HG02623 (cell line): ENCODE measurements around the gene SLC17A9.
"Not testable (repeated sequence)": the region's sequence is repeated elsewhere in the genome, so short reads cannot be mapped to it uniquely, and the experiment has no call there.

Experiments used
- ATAC-seq: cut with Tn5 transposase; IDR thresholded peaks from one replicate; pipeline ENCODE4 v1.9.1; 2021; ENCODE audit warnings: moderate library complexity; ENCODE audit not compliant: unreplicated experiment

SLC17A9 gene

DNA sequence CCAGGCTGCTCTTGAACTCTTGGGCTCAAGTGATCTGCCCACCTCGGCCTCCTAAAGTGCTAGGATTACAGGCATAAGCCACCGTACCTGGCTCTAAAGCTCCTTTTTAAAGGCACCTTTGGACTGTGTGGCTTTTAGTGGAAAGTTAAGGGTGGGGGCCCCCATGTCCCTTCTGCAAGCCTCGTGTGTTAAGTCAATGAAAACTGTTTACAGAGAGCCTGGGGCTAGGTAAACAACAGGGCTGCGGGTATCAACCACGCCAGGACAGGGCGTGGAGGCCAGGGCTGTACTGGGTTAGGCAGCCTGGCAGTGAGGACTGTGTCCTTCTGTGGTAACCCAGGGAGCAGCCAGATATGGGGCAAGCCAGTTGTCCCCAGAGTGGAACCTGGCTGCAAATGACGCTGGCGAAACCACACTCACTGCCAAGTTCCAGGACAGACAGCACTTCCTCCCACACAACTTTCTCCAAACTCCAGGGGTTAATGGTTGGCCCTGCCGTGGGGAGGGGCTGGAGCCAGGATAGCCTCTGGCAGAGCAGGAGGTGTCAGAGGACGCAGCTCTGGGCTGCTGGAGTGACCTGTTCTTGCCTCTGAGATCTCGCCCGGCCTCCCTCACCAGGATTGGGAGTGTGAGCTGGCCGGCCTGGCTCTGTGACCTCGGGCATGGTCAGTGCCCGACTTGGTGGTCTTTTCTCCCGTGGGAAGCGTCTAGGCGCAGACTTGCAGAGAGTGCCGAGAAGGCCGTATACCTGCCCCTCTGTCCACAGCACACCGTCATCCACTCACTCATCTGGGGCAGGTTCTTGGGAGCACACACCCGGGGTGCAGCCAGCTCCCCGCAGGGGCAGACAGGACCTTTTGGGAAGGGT is 3.2 kb downstream of the SLC17A9 start:
- no peak for ATAC-seq

DNA sequence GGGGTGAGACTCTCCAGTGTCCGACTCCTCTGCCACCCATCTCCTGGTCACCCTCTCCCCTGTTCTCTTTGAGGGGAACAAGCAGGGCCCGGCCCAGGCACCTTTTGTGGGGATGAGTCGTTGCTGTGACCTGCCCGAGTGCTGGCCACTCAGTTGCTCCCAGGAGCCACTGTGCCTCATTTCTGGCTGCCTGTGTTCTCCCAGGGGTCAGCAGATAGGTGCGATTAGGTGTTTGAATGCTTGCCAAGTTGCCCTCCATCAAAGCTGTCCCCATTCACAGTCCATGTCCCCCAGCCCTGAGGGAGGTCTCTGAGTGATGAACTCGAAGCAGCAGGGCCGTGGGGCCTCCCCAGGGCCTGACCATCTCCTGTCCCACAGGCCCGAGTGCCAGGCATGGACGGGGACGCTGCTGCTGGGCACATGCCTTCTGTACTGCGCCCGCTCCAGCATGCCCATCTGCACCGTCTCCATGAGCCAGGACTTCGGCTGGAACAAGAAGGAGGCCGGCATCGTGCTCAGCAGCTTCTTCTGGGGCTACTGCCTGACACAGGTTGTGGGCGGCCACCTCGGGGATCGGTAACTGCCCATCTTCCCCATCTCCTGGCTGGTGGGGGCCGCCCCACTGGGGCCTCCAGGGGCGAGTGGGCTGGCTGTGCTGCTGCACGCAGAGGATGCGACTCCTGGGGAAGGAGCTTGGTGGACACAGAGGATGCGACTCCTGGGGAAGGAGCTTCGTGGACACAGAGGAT is 4.1 kb downstream of the SLC17A9 start:
- no peak for ATAC-seq

DNA sequence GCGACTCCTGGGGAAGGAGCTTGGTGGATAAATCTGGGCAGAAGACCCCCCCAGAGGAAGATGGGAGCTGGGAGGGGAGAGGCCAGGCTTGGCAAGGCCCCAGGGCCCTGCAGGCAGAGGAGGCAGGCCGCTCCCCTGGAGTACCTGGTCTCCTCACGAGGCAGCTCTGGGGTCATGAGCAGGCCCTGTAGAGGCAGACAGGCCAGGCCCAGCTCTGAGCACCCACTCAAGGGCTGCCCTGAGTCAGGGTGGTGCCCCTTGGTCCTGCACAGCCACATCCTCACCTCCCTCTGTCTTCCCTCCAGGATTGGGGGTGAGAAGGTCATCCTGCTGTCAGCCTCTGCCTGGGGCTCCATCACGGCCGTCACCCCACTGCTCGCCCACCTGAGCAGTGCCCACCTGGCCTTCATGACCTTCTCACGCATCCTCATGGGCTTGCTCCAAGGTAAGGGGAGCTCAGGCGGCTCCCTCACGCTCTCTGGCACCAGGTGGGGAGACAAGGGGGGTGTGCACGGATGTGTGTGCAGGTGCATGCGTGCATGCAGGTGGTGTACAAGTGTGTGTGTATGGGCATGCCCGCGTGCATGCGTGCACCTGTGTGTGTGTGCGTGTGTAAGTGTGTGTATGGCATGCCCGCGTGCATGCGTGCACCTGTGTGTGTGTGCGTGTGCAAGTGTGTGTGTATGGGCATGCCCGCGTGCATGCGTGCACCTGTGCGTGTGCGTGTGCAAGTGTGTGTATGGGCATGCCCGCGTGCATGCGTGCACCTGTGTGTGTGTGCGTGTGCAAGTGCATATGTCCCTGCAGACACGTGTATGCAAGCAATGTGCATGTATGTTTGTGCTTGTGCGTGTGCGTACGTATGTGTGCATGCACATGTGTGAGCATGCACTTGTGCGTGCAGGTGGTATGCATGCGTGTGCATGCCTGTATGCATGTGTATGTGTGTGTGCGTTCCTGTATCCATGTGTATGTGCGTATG is 4.9 kb downstream of the SLC17A9 start:
- no peak for ATAC-seq

DNA sequence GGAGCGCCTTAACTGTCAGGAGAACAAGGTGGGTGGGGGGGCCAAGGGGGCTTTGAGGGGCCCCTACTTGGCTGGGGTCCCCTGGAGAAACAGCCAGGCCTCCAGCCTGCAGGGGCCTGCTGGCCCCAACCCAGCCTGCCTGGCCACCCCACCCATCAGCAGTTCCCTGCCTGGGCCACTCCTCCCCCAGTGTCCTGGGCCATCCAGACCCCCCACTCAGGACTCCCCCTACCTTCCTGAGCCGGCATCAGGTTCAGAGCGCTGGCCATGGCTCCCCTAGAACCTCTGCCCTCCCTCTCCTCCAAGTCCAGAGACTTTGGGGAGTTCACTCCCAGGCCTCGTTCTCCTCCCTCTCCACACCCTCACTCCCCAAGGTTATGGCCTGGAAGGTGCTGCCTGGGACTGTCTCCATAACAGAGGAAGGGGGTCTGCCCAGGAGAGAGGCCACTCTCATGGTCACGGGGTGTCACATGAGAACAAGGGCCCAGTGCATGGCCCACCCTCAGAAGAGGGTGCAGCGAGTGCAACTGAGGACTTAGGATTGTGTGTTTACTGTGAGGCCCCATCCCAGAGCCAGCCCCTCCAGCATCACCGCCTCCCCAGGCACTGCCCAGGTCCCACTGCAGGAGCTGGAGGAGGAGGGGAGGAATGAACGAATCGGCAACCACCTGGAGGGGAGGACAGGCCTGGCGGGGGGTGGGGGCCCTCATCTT is 6.0 kb downstream of the SLC17A9 start:
- no peak for ATAC-seq

DNA sequence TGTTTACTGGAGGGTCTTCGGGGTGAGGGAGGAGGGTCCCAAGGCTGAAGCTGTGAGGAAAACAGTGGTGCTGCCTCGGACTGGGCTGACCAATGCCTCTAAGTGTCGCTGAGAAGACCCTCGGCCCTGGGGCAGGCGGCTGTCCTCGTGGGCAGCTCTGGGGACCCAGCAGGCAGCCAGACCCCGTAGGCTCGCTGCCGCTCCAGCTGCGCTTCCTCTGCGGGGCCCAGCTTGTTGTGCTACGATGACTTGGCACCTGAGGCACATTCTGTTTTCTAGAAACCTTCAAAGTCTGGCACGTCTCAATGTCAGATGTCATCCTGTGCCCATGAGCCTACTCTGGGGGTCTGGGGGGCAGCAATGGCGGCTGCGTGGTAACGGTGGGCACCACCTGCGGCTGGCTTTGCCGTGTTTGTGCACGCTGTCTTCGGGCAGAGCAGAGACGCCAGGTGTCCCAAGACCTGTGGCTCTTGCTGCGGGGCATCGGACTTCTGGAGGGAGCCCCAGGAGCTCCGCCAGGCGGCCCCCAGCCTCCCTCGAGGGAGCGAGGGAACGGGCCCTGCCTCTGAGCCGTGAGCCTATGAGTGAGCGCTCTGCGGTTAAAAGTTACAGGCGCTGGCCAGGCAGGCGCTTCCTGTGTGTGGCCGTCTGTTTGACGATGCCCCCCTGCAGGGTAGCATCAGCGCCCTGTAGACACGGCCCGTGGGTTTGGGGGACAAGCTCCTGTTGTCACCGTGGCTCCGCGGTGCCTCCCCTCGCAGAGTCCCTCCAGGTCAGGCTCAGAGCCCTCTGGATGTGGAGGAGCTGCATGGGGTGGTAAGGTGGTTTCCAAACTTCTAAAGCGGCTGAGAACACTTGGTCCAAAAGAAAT is 6.8 kb downstream of the SLC17A9 start:
- no peak for ATAC-seq

DNA sequence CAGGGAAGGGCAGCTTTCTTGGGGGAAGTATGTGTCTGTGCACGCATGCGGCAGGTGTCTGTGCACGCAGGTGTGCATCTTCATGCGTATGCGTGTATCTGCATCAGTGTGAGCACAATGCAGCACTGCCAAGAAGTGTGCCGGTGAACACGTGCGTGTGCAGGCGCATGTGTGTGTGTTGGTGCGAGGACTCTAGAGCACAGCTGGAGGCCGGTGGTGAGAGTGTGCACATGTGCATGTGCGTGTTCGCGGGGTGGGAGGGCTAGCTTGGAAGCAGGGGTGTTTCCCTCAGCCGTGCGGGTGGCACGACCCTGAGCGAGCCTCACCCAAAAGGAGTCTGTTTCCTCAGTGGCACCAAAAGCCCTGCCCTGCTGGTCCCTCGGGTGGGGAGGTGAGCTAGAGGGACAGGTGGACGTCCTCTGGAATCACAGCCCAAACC is 7.5 kb downstream of the SLC17A9 start:
- no peak for ATAC-seq

DNA sequence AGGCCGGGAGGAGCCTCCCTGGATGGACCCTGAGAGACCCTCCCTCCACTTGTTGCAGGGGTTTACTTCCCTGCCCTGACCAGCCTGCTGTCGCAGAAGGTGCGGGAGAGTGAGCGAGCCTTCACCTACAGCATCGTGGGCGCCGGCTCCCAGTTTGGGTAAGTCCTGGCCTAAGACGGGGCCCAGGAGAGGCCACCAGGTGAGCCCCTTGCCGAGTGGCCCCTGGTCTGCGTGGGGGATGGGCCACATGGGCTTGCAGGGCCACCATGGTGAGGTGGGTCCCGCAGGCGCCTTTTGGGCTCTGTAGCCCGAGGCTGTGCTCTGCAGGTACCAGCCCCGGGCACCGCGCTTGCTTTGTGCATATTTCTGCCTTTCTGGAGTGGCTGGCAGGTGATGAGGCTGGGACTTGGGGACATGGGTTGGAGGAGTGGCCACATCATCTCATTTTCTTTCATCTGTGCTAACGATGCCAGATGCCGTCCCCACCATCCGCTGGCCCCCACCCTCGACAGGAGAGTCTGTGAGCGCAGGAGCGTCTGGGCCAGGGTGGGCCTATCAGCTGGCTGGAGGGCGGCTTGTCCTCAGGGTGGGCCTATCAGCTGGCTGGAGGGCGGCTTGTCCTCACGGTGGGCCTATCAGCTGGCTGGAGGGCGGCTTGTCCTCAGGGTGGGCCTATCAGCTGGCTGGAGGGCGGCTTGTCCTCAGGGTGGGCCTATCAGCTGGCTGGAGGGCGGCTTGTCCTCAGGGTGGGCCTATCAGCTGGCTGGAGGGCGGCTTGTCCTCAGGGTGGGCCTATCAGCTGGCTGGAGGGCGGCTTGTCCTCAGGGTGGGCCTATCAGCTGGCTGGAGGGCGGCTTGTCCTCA is 8.2 kb downstream of the SLC17A9 start:
- ATAC-seq = not testable (repeated sequence)

DNA sequence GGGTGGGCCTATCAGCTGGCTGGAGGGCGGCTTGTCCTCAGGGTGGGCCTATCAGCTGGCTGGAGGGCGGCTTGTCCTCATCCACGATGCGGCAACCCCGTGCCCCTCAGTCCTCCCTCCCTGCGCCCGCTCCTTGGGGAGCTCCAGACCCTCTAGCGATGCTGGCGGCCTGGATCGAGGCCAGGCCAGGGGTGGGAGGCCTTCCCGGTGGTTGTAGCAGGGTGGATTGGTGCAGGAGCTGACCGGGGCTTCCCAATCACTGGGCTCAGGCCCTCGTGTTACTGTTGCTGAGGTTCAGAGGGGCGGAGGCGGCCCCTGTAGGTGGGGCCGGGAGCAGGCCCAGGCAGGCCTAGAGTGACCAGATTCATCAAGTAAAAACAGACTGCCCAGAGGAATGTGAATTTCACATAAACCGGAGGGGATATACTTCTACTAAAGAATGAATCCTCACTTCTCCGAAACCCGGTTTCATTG is 8.8 kb downstream of the SLC17A9 start:
- no peak for ATAC-seq

DNA sequence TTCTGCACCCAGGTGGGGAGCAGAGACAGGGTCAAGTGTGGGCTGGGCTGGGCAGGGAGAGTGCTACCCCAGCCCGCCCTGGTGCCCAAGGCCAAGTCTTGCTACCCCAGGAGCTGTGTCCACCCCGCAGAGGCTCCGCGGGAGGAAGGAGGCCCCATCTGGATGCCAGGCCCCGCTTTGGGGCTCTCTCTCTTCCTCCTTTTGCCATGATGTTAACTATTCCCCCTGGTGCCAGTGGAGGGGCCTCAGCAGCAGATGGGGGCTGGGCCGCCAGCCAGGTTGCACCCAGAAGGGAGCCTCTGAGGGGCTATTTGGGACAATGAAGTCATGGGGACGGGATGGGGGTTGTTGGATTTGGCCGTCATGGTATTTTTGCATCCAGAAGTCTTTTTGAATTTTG is 9.3 kb downstream of the SLC17A9 start:
- no peak for ATAC-seq

DNA sequence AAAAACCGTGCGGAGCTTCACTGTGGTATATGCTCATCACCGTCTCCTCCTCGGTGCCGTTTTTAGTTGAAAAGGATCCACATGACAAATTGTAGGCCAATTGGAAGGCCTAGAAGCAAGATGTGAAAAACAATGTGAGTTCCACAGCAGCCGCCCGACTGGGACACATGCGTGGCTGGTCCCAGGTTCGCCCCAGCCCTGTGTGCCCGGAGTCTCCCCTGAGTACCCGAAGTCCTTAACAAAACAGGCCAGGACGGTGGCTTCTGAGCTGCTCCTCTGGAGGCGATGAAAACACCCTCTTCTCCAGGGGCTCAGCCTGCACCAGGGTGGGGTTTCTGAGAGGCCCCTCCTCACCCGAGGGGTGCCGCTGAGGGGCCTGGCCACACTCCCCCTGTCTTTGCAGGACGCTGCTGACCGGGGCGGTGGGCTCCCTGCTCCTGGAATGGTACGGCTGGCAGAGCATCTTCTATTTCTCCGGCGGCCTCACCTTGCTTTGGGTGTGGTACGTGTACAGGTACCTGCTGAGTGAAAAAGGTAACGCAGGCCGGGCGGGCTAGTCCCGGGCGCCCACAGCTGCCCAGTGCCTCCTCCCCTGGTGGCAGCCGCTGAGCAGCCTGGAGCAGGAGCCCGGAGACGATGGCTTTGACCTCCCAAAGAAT is 9.8 kb downstream of the SLC17A9 start:
- ATAC-seq = no peak

DNA sequence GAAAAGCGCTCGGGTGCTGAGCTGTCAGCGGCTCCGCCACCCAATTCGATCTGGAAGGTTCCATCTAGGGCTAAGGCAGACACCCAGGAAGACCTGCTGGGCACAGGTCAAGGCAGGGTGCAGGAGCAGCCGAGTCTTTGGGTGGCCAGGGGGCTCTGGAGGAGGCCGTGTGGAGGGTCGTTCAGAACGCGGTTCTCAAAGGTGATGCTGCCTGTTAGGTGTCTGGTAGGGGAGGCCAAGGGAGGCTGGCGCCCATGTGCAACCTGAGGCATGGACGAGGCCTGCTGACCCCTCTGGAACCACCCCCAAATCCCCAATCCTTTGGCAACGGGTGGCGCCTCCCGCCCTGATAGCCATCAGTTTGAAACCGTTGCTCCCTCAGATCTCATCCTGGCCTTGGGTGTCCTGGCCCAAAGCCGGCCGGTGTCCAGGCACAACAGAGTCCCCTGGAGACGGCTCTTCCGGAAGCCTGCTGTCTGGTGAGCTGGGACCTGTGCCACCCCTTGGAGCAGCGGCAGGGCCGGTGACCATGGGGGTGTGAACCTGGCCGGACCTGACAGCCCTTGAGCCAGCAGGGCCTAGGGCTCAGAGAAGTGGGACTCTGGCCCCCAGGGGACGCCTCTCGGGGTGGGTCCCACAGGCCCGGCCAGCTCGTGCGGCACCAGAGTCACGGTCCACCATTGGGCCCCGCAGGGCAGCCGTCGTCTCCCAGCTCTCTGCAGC is 10.5 kb downstream of the SLC17A9 start:
- ATAC-seq = no peak

DNA sequence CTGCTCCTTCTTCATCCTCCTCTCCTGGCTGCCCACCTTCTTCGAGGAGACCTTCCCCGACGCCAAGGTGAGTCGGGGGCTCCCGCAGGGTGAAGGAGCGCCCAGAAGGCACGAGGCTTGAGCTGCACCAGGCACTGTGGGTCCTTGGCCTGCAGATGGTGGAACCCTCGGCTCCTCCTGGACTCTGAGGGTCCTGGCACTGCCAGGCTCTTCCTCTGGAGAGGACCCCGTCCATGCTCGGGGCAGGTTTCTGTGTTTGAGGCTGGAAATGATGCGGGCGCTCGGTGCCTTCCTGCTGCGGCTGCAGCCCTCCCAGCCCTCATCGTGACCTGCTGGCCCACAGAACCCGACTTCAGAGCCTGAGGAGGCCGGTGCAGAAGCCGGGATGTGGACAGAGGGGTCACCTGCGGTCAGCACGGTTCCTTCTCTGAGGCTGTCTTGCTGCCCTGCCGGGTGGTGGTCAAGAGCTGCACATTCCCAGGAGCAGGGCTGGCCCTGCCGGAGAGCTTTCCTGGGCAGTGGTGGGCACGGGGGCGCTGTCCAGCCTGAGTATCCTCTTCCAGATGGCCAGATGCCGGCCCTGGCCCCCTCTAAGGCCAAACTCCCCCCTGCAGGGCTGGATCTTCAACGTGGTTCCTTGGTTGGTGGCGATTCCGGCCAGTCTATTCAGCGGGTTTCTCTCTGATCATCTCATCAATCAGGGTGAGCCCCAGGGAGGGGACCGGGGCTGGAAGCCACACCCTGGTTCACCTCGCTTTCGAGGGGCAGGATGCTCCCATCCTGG is 11.3 kb downstream of the SLC17A9 start:
- ATAC-seq = no peak

DNA sequence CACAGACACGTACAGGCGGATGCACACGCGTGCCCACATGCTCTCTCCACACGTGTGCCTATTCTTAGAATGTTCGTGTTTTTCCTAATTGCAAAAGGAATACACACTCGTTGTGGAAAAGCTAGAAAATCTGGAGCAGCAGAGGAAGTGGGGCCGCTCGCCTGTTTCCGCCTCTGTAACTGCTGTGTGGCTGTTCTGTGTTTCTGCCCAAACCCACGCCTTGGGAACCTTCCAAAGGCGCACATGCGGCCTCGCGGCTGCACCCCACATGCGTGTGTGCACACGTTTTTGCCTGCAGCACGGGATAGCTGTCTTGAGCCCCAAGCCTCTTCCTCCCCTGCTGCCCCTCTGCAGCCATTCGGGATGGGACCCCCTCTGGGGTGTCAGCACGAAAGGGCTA is 12.2 kb downstream of the SLC17A9 start:
- no peak for ATAC-seq

DNA sequence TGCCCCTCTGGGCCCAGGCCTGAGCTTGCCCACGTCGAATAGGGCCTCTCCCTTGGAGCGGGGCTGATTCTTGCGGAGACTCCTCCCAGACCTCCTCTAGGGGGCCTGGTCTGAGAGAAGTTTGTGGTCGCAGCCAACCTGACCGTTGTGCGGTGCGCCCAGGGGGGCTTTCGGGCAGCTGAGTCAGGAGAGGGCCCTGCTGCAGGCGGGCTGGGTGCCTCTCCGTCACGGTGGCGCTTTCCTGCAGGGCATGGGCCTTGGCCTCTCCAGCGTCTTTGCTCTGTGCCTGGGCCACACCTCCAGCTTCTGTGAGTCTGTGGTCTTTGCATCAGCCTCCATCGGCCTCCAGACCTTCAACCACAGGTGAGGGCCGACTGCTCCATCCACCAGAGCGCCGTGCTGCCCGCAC is 12.9 kb downstream of the SLC17A9 start:
- no peak for ATAC-seq

DNA sequence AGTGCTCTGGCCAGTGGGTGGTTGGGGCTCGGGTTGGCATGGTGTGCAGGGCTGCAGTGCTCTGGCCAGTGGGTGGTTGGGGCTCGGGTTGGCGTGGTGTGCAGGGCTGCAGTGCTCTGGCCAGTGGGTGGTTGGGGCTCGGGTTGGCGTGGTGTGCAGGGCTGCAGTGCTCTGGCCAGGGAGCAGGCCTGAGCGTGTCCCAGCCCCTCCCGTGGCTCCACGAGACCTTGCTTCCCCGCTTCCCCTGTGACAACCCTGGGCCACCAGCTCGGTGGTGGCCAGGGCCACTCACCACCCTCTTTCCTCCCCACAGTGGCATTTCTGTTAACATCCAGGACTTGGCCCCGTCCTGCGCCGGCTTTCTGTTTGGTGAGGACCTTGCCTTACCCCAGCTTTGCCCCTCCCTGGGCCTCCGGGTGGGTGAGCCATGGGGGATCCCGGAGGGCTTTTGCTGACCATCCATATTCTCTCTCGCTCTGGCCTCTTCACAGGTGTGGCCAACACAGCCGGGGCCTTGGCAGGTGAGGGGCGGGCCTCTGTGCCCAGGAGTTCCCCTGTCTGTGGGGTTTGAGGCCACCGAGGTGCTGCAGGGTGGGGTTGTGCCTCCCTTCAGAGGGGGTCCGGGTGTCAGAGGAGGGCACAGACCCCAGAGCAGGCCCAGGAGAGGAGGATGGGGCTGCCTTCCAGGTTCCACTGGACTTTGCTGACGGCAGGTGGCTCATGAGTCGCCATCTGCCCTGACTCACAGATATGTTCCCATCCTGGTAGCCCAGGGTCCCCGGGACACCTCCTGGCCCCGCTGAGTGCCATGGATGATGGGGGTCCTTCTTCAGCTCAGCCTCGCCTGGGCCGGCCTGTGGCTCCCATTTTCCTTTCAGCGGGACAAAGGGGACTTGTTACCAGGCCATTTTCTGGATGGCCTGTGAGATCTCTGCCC is 14.0 kb downstream of the SLC17A9 start:
- no peak for ATAC-seq
